K562 (cell line): Measurements from ENCODE around the gene MORF4L1. TPM values are rescaled to one million over a fixed set of nuclear protein-coding genes. Genes with fewer than 3 reads are reported as not detected.

Experiments used
- ATAC-seq: fragments of 200-7000 bp; cut with Tn5 transposase; 3 replicates; pipeline ENCODE4 v1.9.1; 2020; ENCODE audit warnings: moderate library complexity
- BruUV-seq: library from RNA; stranded (reverse); fragments of 400-500 nt; replicated peaks from 2 replicates; lab custom pipeline; 2021; lab: Mats Ljungman, UMichigan
- CTCF ChIA-PET: fragments of 300-600 bp; formaldehyde crosslinking; extraction: SDS; loops from one replicate; lab custom pipeline; 2021; ENCODE audit warnings: low intra/inter-chr PET ratio; lab: Yijun Ruan, JAX
- POLR2A ChIA-PET: fragments of 300-600, 350-650 bp; sonication (Branson Sonifier 250); formaldehyde crosslinking; extraction: SDS; loops from one replicate; lab custom pipeline; 2021; ENCODE audit warnings: antibody characterized with exemption, inconsistent platforms; lab: Yijun Ruan, JAX
- DNase-seq, 4 experiments: peaks; one replicate each; pipeline versions ENCODE4 v3.0.0 to v3.0.0-alpha.2; 2011 to 2018; ENCODE audit warnings: low spot score in 3 of 4, mixed read lengths in 3 of 4; ENCODE audit errors: extremely low read depth in 1 of 4
- FAIRE-seq: peaks from 2 replicates; lab custom pipeline; 2011; peaks lifted over from hg19 to GRCh38; lab: Jason Lieb, UNC
- H2AFZ ChIP-seq: 2 replicates; pipeline ENCODE4 v1.6.0; 2011; ENCODE audit warnings: low read depth, low read length, control low read depth, inconsistent platforms
- H3K27ac ChIP-seq: fragments of 200-600 bp; 3 replicates; pipeline ENCODE4 v1.8.0; 2011; ENCODE audit warnings: low read depth, mild to moderate bottlenecking, control low read depth, inconsistent platforms, low read length, moderate library complexity, mixed read lengths; ENCODE audit errors: extremely low read depth
- H3K27me3 ChIP-seq, 2 experiments: fragments of 300-600 bp in 1 of 2; 2 replicates in 1 of 2; 3 replicates in 1 of 2; pipeline versions ENCODE4 v1.6.0 to v1.8.0; 2011; ENCODE audit warnings: inconsistent platforms in 2 of 2, low read length in 2 of 2, mild to moderate bottlenecking in 1 of 2, mixed read lengths in 1 of 2, moderate library complexity in 1 of 2; ENCODE audit not compliant: control insufficient read depth in 2 of 2, insufficient read depth in 2 of 2
- H3K36me3 ChIP-seq: fragments of 300-600 bp; 3 replicates; pipeline ENCODE4 v1.8.0; 2011; ENCODE audit warnings: mild to moderate bottlenecking, low read length, inconsistent platforms; ENCODE audit not compliant: control insufficient read depth, insufficient read depth
- H3K4me1 ChIP-seq, 2 experiments: fragments of 200-600 bp in 1 of 2; replicated peaks in 1 of 2; 2 replicates in 1 of 2; 3 replicates in 1 of 2; pipeline versions ENCODE4 v1.5.1 to v1.8.0; 2011; ENCODE audit warnings: inconsistent platforms in 2 of 2, low read length in 2 of 2, mild to moderate bottlenecking in 1 of 2, mixed read lengths in 1 of 2, moderate library complexity in 1 of 2; ENCODE audit not compliant: control insufficient read depth in 2 of 2, insufficient read depth in 2 of 2
- H3K4me2 ChIP-seq: 2 replicates; pipeline ENCODE4 v1.6.1; 2011; ENCODE audit warnings: low read length, control low read depth, inconsistent platforms, mixed read lengths; ENCODE audit not compliant: insufficient read depth
- H3K4me3 ChIP-seq: fragments of 200-600 bp; sonication (generic), shearing (Covaris generic); 2 replicates; pipeline ENCODE4 v1.5.1; 2016; ENCODE audit warnings: control low read depth, inconsistent platforms
- H3K79me2 ChIP-seq: fragments of 200-600 bp; 3 replicates; pipeline ENCODE4 v1.8.0; 2011; ENCODE audit warnings: low read length, inconsistent platforms; ENCODE audit not compliant: control insufficient read depth, insufficient read depth
- H3K9ac ChIP-seq, 2 experiments: 2 replicates each; pipeline versions ENCODE4 v1.6.0 to v1.6.1; 2011; ENCODE audit warnings: low read depth in 2 of 2, low read length in 2 of 2, control low read depth in 1 of 2, inconsistent platforms in 1 of 2, mild to moderate bottlenecking in 1 of 2, mixed read lengths in 1 of 2; ENCODE audit not compliant: insufficient read depth in 1 of 2
- H3K9me1 ChIP-seq: one replicate; pipeline ENCODE4 v1.6.0; 2011; ENCODE audit warnings: inconsistent platforms, mild to moderate bottlenecking, low read length, moderate library complexity; ENCODE audit not compliant: control insufficient read depth, insufficient read depth
- H3K9me3 ChIP-seq: replicated peaks from 2 replicates; pipeline ENCODE4 v1.5.1; 2011; ENCODE audit warnings: low read depth, low read length, inconsistent platforms; ENCODE audit not compliant: control insufficient read depth, insufficient read depth
- H4K20me1 ChIP-seq: replicated peaks from 2 replicates; pipeline ENCODE4 v1.6.1; 2011; ENCODE audit warnings: low read length, inconsistent platforms, mixed read lengths; ENCODE audit not compliant: control insufficient read depth, insufficient read depth
- BHLHE40 ChIP-seq: IDR thresholded peaks from 2 replicates; pipeline ENCODE4 v1.6.1; 2011; ENCODE audit warnings: low read length, improper control_type of control experiment
- CREB1 ChIP-seq, 2 experiments: sonication (generic) in 1 of 2; formaldehyde crosslinking in 1 of 2; IDR thresholded peaks; 2 replicates each; pipeline versions ENCODE4 v1.6.1 to v1.8.0; 2012 to 2022; ENCODE audit warnings: inconsistent platforms in 1 of 2, mild to moderate bottlenecking in 1 of 2, missing genetic modification reagents in 1 of 2, moderate library complexity in 1 of 2
- DNMT1 ChIP-seq: fragments of 450-650 bp; IDR thresholded peaks from 2 replicates; pipeline ENCODE4 v1.6.1; 2016; ENCODE audit warnings: antibody characterized with exemption, mild to moderate bottlenecking
- FOXM1 ChIP-seq, 2 experiments: fragments of 450-650 bp in 1 of 2; sonication (generic) in 1 of 2; formaldehyde crosslinking in 1 of 2; IDR thresholded peaks; 2 replicates each; pipeline versions ENCODE4 v1.6.1 to v1.9.0; 2017 to 2022; ENCODE audit warnings: low read depth in 2 of 2, mild to moderate bottlenecking in 2 of 2, missing genetic modification reagents in 1 of 2, moderate library complexity in 1 of 2
- ILK ChIP-seq: fragments of 450-650 bp; IDR thresholded peaks from 2 replicates; pipeline ENCODE4 v1.6.1; 2016; ENCODE audit warnings: missing genetic modification characterization, low read depth, mild to moderate bottlenecking, missing compliant biosample characterization, moderate library complexity, borderline replicate concordance
- JUND ChIP-seq, 2 experiments: IDR thresholded peaks; 2 replicates in 1 of 2; 3 replicates in 1 of 2; pipeline ENCODE4 v1.6.1; 2011; ENCODE audit warnings: borderline replicate concordance in 2 of 2, low read depth in 2 of 2, low read length in 2 of 2, improper control_type of control experiment in 1 of 2, missing biosample characterization in 1 of 2, missing genetic modification characterization in 1 of 2, missing genetic modification reagents in 1 of 2
- MAFK ChIP-seq: IDR thresholded peaks from 2 replicates; pipeline ENCODE4 v1.6.1; 2011; ENCODE audit warnings: low read length, improper control_type of control experiment
- PHF21A ChIP-seq: fragments of 450-650 bp; IDR thresholded peaks from 2 replicates; pipeline ENCODE4 v1.6.1; 2017; ENCODE audit warnings: low read depth, borderline replicate concordance
- PRMT5 ChIP-seq: sonication (generic); formaldehyde crosslinking; IDR thresholded peaks from 2 replicates; pipeline ENCODE4 v1.5.0; 2020; ENCODE audit warnings: missing genetic modification reagents
- PYGO2 ChIP-seq: fragments of 450-650 bp; IDR thresholded peaks from 2 replicates; pipeline ENCODE4 v1.6.1; 2016; ENCODE audit warnings: mild to moderate bottlenecking, missing genetic modification characterization, moderate library complexity, missing compliant biosample characterization
- RREB1 ChIP-seq: fragments of 250-450 bp; sonication (Bioruptor Pico); IDR thresholded peaks from 2 replicates; pipeline ENCODE4 v1.4.0; 2020
- XRCC3 ChIP-seq: fragments of 450-650 bp; IDR thresholded peaks from 2 replicates; pipeline ENCODE4 v1.6.1; 2017; ENCODE audit warnings: mild to moderate bottlenecking, moderate library complexity
- ZBTB17 ChIP-seq: fragments of 450-650 bp; formaldehyde crosslinking; IDR thresholded peaks from 2 replicates; pipeline ENCODE4 v1.4.0; 2020; ENCODE audit warnings: mild to moderate bottlenecking
- ZNF280B ChIP-seq: fragments of 250-450 bp; sonication (Bioruptor Pico); IDR thresholded peaks from 2 replicates; pipeline ENCODE4 v1.5.1; 2021; ENCODE audit warnings: mild to moderate bottlenecking
- ZNF696 ChIP-seq: fragments of 250-450 bp; sonication (Bioruptor Pico); conservative IDR thresholded peaks from 2 replicates; pipeline ENCODE4 v1.4.0; 2020; ENCODE audit warnings: mild to moderate bottlenecking, moderate library complexity
- ZSCAN29 ChIP-seq: fragments of 450-650 bp; IDR thresholded peaks from 2 replicates; pipeline ENCODE4 v1.6.1; 2017
- WGBS: fragments of 100-300 bp; shearing (Covaris generic); methylation state at CpG from one replicate; pipeline ENCODE4 v1.1.6; 2016; ENCODE audit warnings: low coverage, mixed read lengths; ENCODE audit not compliant: insufficient coverage; ENCODE audit errors: missing lambda C conversion rate; 5-methylcytosine and 5-hydroxymethylcytosine counted together
- in situ Hi-C: fragments of 300-500 bp; cut with MboI; formaldehyde crosslinking; loops from 4 replicates; pipeline ENCODE4 v1.15.0; 2018; ENCODE audit warnings: inconsistent platforms, mixed read lengths
- intact Hi-C: fragments of 100-400 bp; cut with micrococcal nuclease; formaldehyde crosslinking; loops from 2 replicates; pipeline ENCODE4 v1.14.2; 2022
- polyA plus RNA-seq, 8 experiments: library from polyadenylated mRNA; depleted of rRNA in 4 of 8; stranded (reverse) in 5 of 8; unstranded in 3 of 8; fragments of >200 nt; fragmentation: Nextera tagmentation in 2 of 8; fragmentation: Illumina TruSeq in 1 of 8; extraction: Ambion mirVana in 2 of 8; extraction: Trizol in 1 of 8; gene quantifications; 2 replicates each; pipeline versions ENCODE4 v1.2.1 to v1.2.3, GENCODE V29; 2011 to 2014; ENCODE audit warnings: inconsistent platforms in 1 of 8, missing spikeins in 1 of 8
- total RNA-seq, 7 experiments: library from RNA; depleted of rRNA in 6 of 7; stranded (reverse); fragments of >200 nt in 6 of 7; fragmentation: Illumina TruSeq in 2 of 7; extraction: Trizol in 2 of 7; gene quantifications; 2 replicates each; pipeline versions ENCODE4 v1.2.1 to v1.2.3, GENCODE V29; 2011 to 2021; ENCODE audit warnings: low replicate concordance in 1 of 7

Gene MORF4L1
- total and polyA plus RNA-seq, 9 of the 15 experiments (the other 6 are each of a cell fraction or from before 2014, with no cell fraction given) = 127 to 615 (median 281) TPM

GRCh38 chr15:78880813-78881212 lies 8.1 kb downstream of the MORF4L1 start:
- in situ Hi-C loops = no loop called here
- intact Hi-C loops = no loop called here
- TF ChIP-seq ZSCAN29 = no peak
- TF ChIP-seq PYGO2 (tag) = no peak
- no peak for TF ChIP-seq PRMT5 (CRISPR knock-in tag)
- TF ChIP-seq RREB1 (CRISPR knock-in tag) = no peak
- TF ChIP-seq FOXM1 (IDR thresholded peaks at IDR 0.05; ENCODE audit: low read depth) = no peak
- TF ChIP-seq FOXM1 (CRISPR knock-in tag; IDR thresholded peaks at IDR 0.05; ENCODE audit: low read depth) = no peak
- TF ChIP-seq ZNF280B (CRISPR knock-in tag) = no peak
- TF ChIP-seq ZBTB17 = no peak
- TF ChIP-seq JUND (IDR thresholded peaks at IDR 0.05; ENCODE audit: borderline replicate concordance, low read depth, low read length) = no peak
- TF ChIP-seq JUND (tag; IDR thresholded peaks at IDR 0.05; ENCODE audit: borderline replicate concordance, low read depth, low read length) = no peak
- no peak for TF ChIP-seq DNMT1
- no peak for TF ChIP-seq PHF21A
- no peak for TF ChIP-seq CREB1 (IDR thresholded peaks at IDR 0.05)
- no peak for TF ChIP-seq CREB1 (CRISPR knock-in tag; IDR thresholded peaks at IDR 0.05)
- TF ChIP-seq ZNF696 = no peak
- no peak for TF ChIP-seq ILK (tag)
- no peak for TF ChIP-seq XRCC3
- TF ChIP-seq BHLHE40 = no peak
- TF ChIP-seq MAFK = no peak

More at GRCh38 chr15:78880813-78881212, 8.1 kb downstream of the MORF4L1 start:
- WGBS = 92% methylated on average over 1 of the region's 1 CpG
- Histone ChIP-seq H3K9me3 (no peaks in the 10 kb centered on the region), H3K4me1 (peaks cover 2 to 29% of the 10 kb centered on the region in 2 experiments; a peak in 4 of 5 replicates), H3K4me2 (no peak overlapping the region), H3K79me2 (peaks cover 99% of the 10 kb centered on the region), H4K20me1 (peaks cover 48% of the 10 kb centered on the region), H3K4me3 (no peak overlapping the region), H3K27me3 (no peaks in the 10 kb centered on the region), H3K9me1 (peaks cover 12% of the 10 kb centered on the region), H3K9ac (no peak overlapping the region), H3K36me3 (peaks cover 83% of the 10 kb centered on the region), H2AFZ (no peak overlapping the region), H3K27ac (no peak overlapping the region)
- no peak for DNase-seq
- no peak for FAIRE-seq
- ATAC-seq = no peak
- no TSS peak for BruUV-seq
- CTCF ChIA-PET = interaction anchor here (0.6 kb wide), 1 partner anchor 15 kb away, joined by 3 read pairs; no protein-coding TSS in a partner anchor
- POLR2A ChIA-PET = interaction anchor here (1.1 to 2.9 kb wide), 2 partner anchors 9 to 12 kb away, joined by 3 to 11 read pairs; no protein-coding TSS in a partner anchor
